Epithelial cell of proximal tubule (primary cell): ENCODE data around the gene ADAMTSL4. TPM values are rescaled to one million over a fixed set of nuclear protein-coding genes. Genes with fewer than 3 reads are reported as not detected.
"Not testable (repeated sequence)": the region's sequence is repeated elsewhere in the genome, so short reads cannot be mapped to it uniquely, and the experiment has no call there.

Source experiments
- DNase-seq: peaks from one replicate; pipeline ENCODE4 v3.0.0-alpha.2; 2011; ENCODE audit warnings: low read depth
- H3K4me3 ChIP-seq: 2 replicates; pipeline ENCODE4 v1.5.1; 2011; ENCODE audit warnings: low read depth, mild to moderate bottlenecking, low read length
- CTCF ChIP-seq: conservative IDR thresholded peaks from 2 replicates; pipeline ENCODE4 v1.5.1; 2012; ENCODE audit warnings: low read depth, mild to moderate bottlenecking, low read length
- total RNA-seq: library from RNA; depleted of rRNA; stranded (reverse); fragments of >200 nt; gene quantifications from 2 replicates; pipeline ENCODE4 v1.2.3, GENCODE V29; 2015

The ADAMTSL4 gene
- total RNA-seq, 1 donor from 2014 or later = 7.3 TPM

DNA sequence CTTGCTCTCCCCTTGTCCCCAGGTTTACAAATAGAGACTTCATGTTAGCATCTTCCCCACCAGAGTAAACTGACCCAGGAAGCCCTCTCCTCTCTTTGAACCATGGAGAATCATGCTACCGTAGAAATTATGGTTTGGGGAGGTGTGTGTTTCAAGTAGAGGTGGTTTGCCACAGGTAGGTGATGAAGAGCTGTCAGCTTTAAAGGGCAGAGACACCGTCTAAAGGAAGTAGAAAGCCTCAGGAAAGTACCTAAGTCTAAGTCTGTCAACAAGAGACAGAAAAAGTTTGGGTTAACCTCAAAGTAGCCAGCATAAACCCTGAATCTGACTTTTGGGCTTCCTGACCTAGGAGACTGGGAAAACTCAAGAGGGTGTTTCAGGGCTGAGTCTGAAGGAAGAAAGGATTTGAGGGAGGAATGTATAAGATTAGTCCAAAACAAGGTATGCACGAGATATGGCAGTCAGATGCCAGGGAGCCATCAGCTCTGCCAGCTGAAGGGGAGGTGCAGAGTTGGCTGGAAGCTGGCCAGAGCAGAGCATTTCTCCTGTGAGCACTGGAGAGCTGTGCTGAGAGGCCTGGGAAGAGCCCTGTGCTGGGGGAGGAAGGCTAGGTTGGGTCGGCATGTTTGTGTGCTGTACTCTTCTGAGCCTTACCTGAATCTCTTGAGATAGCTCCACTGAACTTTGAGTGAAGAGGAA is 14.3 kb downstream of the ADAMTSL4 start:
- no peak for DNase-seq
- TF ChIP-seq CTCF = no peak
- H3K4me3 ChIP-seq = no peak overlapping the region

GRCh38 chr1:150564051-150564991 is 15.1 kb downstream of the ADAMTSL4 start:
- TF ChIP-seq CTCF = no peak
- no peak for DNase-seq
- H3K4me3 ChIP-seq = no peak overlapping the region

DNA sequence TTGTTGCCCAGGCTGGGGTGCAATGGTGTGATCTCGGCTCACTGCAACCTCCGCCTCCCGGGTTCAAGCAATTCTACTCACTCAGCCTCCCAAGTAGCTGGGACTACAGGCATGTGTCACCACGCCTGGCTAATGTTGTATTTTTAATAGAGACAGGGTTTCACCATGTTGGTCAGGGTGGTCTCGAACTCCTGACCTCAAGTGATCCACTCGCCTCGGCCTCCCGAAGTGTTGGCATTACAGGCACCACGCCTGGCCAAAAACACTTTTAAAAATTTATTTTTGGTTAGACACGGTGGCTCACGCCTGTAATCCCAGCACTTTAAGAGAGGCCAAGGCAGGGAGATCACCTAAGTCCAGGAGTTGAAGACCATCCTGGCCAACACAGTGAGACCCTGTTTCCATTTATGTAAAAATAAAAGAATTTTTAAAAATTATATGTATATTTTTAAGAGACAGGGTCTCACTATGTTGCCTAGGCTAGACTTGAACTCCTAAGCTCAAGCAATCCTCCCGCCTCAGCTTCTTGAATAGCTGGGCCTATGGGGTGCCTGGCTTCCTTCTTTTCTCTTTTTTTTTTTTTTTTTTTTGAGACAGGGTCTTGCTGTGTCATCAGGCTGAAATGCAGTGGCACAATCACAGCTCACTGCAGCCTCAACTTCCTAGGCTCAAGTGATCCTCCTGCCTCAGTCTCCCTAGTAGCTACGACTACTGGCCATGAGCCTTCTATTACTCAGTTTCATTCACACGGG is 16.2 kb downstream of the ADAMTSL4 start:
- H3K4me3 ChIP-seq, DNase-seq: not testable (repeated sequence)

GRCh38 chr1:150566589-150567340 is 17.6 kb downstream of the ADAMTSL4 start:
- no peak for TF ChIP-seq CTCF
- no peak overlapping the region for H3K4me3 ChIP-seq
- no peak for DNase-seq

DNA sequence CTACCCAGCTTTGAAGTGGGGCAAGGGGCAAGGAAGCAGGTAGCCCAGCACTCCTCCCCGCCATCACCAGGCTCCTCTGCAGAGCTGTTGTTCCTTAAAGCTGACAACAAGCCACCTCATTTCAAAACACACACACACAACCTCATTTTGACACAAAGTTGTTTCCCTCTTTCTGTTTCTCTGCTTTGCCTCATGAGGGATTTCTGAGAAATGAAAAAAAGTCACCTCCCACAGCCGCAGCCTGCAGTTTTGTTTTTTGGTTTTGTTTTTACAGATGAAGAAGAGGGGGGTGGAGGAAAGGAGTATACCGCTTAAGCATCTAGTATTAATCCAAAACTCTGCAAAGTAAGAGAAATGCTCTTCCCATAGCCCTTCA is 18.1 kb downstream of the ADAMTSL4 start:
- no peak for TF ChIP-seq CTCF
- DNase-seq = no peak
- H3K4me3 ChIP-seq = peak overlapping the region; percentile 21

- DNase-seq = peak; percentile 99
- TF ChIP-seq CTCF = no peak
- H3K4me3 ChIP-seq = peak overlapping the region; percentile 21
Measured at GRCh38 chr1:150567717-150568593, 18.7 kb downstream of the ADAMTSL4 start.
